Osteocyte (in vitro differentiated cells): ENCODE data around the gene EIF6. TPM values are rescaled to one million over a fixed set of nuclear protein-coding genes. Genes with fewer than 3 reads are reported as not detected.

Source experiments
- DNase-seq: peaks from one replicate; pipeline ENCODE4 v3.0.0; 2021; ENCODE audit warnings: mixed read lengths; ENCODE audit not compliant: unreplicated experiment; ENCODE audit errors: extremely low spot score
- H3K27ac Mint-ChIP-seq: one replicate; pipeline ENCODE4 v1.8.0; 2021; ENCODE audit warnings: mild to moderate bottlenecking, mixed read lengths; ENCODE audit not compliant: unreplicated experiment
- H3K27me3 Mint-ChIP-seq: one replicate; pipeline ENCODE4 v1.8.0; 2021; ENCODE audit warnings: mixed read lengths; ENCODE audit not compliant: unreplicated experiment
- H3K36me3 Mint-ChIP-seq: one replicate; pipeline ENCODE4 v1.8.0; 2021; ENCODE audit warnings: mixed read lengths; ENCODE audit not compliant: unreplicated experiment
- H3K4me1 Mint-ChIP-seq: one replicate; pipeline ENCODE4 v1.8.0; 2021; ENCODE audit warnings: mixed read lengths; ENCODE audit not compliant: unreplicated experiment
- H3K4me3 Mint-ChIP-seq: one replicate; pipeline ENCODE4 v1.8.0; 2021; ENCODE audit warnings: mild to moderate bottlenecking, moderate library complexity, mixed read lengths; ENCODE audit not compliant: unreplicated experiment
- H3K9me3 Mint-ChIP-seq: one replicate; pipeline ENCODE4 v1.8.0; 2021; ENCODE audit warnings: mixed read lengths; ENCODE audit not compliant: unreplicated experiment
- total RNA-seq: library from RNA; stranded (reverse); gene quantifications from 2 replicates; pipeline ENCODE4 v1.2.1, GENCODE V29; 2021
- TF ChIP-seq, protein P1 (sequence below): fragments of 200-600 bp; sonication (generic); IDR thresholded peaks from 2 replicates; pipeline ENCODE4 v1.5.0; 2021; ENCODE audit warnings: antibody characterized with exemption, mild to moderate bottlenecking, moderate library complexity

The EIF6 gene
- total RNA-seq, 1 donor from 2014 or later = 131 TPM

DNA sequence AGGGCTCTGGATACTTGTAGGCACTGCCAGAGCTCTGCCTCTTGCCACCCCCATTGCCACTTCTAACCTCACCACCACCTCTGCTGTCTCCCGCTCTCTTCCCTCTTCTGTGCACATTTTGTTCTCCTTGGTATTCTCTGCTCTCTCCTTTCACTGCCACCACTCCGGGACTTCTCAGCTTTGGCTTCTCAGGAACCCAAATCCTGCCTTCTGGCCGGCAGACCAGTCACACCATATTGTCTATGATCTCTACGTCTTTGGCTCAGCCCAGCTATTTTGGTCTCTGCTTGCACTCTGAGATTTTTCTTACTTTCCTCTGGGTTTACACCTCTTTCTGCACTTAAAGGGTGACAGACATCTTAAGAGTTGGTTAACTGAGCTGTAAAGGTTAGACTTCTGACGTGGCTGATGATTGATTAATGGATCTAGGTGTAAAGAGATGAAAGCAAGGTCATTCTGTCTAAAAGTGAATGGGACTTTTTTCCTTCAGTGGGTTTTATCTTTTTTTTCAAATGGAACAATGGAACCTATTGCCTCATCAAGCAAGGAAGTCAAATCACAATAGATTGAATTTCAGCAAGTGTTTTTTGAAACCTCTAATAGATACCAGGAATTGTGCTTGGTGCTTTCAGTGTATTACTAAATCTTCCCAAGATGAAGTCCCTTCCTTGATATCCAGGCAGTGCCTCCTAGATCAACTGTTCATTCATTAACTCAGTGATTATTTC, 44.3 kb downstream of the EIF6 start:
- peaks cover 6% of the 10 kb centered on the region for H3K9me3 Mint-ChIP-seq
- DNase-seq = no peak
- peaks cover 7% of the 10 kb centered on the region for H3K4me1 Mint-ChIP-seq
- no peak overlapping the region for H3K4me3 Mint-ChIP-seq
- H3K36me3 Mint-ChIP-seq = peaks cover 2% of the 10 kb centered on the region
- TF ChIP-seq, protein P1, sequence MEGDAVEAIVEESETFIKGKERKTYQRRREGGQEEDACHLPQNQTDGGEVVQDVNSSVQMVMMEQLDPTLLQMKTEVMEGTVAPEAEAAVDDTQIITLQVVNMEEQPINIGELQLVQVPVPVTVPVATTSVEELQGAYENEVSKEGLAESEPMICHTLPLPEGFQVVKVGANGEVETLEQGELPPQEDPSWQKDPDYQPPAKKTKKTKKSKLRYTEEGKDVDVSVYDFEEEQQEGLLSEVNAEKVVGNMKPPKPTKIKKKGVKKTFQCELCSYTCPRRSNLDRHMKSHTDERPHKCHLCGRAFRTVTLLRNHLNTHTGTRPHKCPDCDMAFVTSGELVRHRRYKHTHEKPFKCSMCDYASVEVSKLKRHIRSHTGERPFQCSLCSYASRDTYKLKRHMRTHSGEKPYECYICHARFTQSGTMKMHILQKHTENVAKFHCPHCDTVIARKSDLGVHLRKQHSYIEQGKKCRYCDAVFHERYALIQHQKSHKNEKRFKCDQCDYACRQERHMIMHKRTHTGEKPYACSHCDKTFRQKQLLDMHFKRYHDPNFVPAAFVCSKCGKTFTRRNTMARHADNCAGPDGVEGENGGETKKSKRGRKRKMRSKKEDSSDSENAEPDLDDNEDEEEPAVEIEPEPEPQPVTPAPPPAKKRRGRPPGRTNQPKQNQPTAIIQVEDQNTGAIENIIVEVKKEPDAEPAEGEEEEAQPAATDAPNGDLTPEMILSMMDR = no peak
- H3K27me3 Mint-ChIP-seq = peaks cover 9% of the 10 kb centered on the region
- no peak overlapping the region for H3K27ac Mint-ChIP-seq

DNA sequence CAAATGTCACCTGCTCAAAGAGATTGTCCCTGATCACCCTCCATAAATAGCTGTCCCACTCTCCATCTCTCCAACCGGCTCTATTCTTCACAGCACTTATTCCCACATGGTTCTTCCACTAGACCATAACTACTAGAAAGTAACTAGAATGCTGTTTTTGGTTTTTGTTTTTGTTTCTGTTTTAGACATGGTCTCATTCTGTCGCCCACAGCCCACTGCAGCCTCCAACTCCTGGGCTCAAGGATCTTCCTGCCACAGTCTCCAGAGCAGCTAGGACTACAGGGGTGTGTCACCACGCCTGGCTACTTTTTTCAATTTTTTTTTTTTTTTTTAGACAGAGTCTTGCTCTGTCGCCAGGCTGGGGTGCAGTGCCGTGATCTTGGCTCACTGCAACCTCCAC, 45.8 kb downstream of the EIF6 start:
- Mint-ChIP-seq H3K4me1 (peaks cover 9% of the 10 kb centered on the region), H3K36me3 (peaks cover 2% of the 10 kb centered on the region), H3K27me3 (peaks cover 9% of the 10 kb centered on the region), H3K4me3 (no peak overlapping the region), H3K9me3 (peaks cover 6% of the 10 kb centered on the region), H3K27ac (no peak overlapping the region)
- TF ChIP-seq, protein P1 = no peak
- no peak for DNase-seq

- Mint-ChIP-seq H3K4me3 (no peak overlapping the region), H3K36me3 (peaks cover 2% of the 10 kb centered on the region), H3K27me3 (peaks cover 8% of the 10 kb centered on the region), H3K27ac (no peak overlapping the region), H3K4me1 (peaks cover 10% of the 10 kb centered on the region), H3K9me3 (peaks cover 6% of the 10 kb centered on the region)
- no peak for DNase-seq
- TF ChIP-seq, protein P1 = no peak
These were observed 46.4 kb downstream of the EIF6 start for GRCh38 chr20:35238170-35238569.

DNA sequence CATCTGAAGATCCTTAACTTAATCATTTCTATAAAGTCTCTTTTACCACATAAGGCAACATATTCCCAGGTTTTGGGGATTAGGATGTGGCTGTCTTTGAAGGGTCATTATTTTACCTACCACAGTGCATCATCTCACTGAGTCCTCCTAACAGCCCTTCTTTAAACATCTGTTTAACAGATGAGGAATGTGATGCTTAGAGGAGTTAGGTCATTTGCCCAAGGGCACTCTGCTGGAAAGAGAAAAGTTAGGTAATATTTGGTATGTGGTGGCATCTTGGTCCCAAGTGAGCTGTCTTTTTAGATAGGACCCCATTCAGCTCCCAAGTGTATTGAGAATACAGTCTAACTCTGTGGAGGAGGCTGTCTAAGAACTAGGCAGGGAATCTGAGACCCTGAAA, 47.1 kb downstream of the EIF6 start:
- Mint-ChIP-seq H3K27me3 (peaks cover 6% of the 10 kb centered on the region), H3K4me1 (peaks cover 17% of the 10 kb centered on the region), H3K27ac (no peak overlapping the region), H3K36me3 (peaks cover 2% of the 10 kb centered on the region), H3K9me3 (peaks cover 6% of the 10 kb centered on the region), H3K4me3 (no peak overlapping the region)
- TF ChIP-seq, protein P1 = no peak
- DNase-seq = no peak

DNA sequence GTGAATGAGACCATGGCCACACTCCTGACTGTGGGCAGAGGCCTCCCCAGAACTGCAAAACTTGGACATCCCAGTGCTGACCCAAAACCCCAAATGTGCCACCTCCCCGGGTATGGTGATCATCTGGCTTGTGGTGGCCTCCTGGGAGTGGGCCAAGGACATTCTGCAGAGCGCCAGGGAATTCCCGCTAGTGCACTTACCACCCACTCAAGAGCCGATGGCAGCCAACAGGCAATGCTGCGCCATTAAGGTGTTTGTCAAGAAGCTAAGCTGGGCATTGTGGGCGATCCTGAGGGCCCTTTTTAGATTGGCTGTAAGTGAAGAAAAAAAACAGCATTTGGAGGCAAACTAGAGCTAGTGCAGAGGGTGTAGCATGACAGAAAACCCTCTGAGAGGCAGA, 48.7 kb downstream of the EIF6 start:
- Mint-ChIP-seq H3K9me3 (peaks cover 6% of the 10 kb centered on the region), H3K4me3 (no peak overlapping the region), H3K36me3 (peaks cover 7% of the 10 kb centered on the region), H3K27me3 (peaks cover 5% of the 10 kb centered on the region), H3K4me1 (peaks cover 17% of the 10 kb centered on the region), H3K27ac (no peak overlapping the region)
- TF ChIP-seq, protein P1 = no peak
- no peak for DNase-seq
